Neural cell (in vitro differentiated cells): Measurements from ENCODE around the gene TNFAIP3. TPM values are rescaled to one million over a fixed set of nuclear protein-coding genes. Genes with fewer than 3 reads are reported as not detected.

Source experiments
- H2AFZ ChIP-seq: fragments of 200-600, 300-800 bp; sonication (generic), shearing (Covaris generic); 2 replicates; pipeline ENCODE4 v1.6.0; 2014; ENCODE audit warnings: low read depth, mild to moderate bottlenecking, antibody characterized with exemption, low read length, moderate library complexity
- H3F3A ChIP-seq: fragments of 200-600 bp; shearing (Covaris generic); 2 replicates; pipeline ENCODE4 v1.6.1; 2016; ENCODE audit warnings: mild to moderate bottlenecking, moderate library complexity, mixed read lengths, antibody characterized with exemption, low read length; ENCODE audit not compliant: insufficient read depth, poor library complexity, severe bottlenecking
- H3K27ac ChIP-seq: fragments of 200-600, 300-800 bp; sonication (generic), shearing (Covaris generic); 2 replicates; pipeline ENCODE4 v1.5.1; 2014; ENCODE audit warnings: mild to moderate bottlenecking, low read length, moderate library complexity
- H3K27me3 ChIP-seq: fragments of 300-800, 200-600 bp; sonication (generic), shearing (Covaris generic); 2 replicates; pipeline ENCODE4 v1.6.0; 2014; ENCODE audit warnings: mild to moderate bottlenecking, low read depth, low read length, moderate library complexity; ENCODE audit not compliant: insufficient read depth
- H3K36me3 ChIP-seq: fragments of 300-800, 200-600 bp; sonication (generic), shearing (Covaris generic); 2 replicates; pipeline ENCODE4 v1.5.1; 2014; ENCODE audit warnings: mild to moderate bottlenecking, antibody characterized with exemption, low read length, moderate library complexity; ENCODE audit not compliant: insufficient read depth
- H3K4me2 ChIP-seq: fragments of 300-800, 200-600 bp; sonication (generic), shearing (Covaris generic); 2 replicates; pipeline ENCODE4 v1.6.0; 2014; ENCODE audit warnings: mild to moderate bottlenecking, low read length
- H3K4me3 ChIP-seq: fragments of 300-800, 200-600 bp; sonication (generic), shearing (Covaris generic); 2 replicates; pipeline ENCODE4 v1.5.1; 2014; ENCODE audit warnings: mild to moderate bottlenecking, low read length, moderate library complexity
- H3K79me2 ChIP-seq: fragments of 200-600 bp; shearing (Covaris generic); replicated peaks from 2 replicates; pipeline ENCODE4 v1.6.0; 2014; ENCODE audit warnings: mild to moderate bottlenecking, low read length, moderate library complexity; ENCODE audit not compliant: insufficient read depth
- H3K9ac ChIP-seq: fragments of 300-800, 200-600 bp; sonication (generic), shearing (Covaris generic); 2 replicates; pipeline ENCODE4 v1.6.1; 2016; ENCODE audit warnings: mild to moderate bottlenecking, low read length, mixed read lengths
- H3K9me2 ChIP-seq: fragments of 200-600 bp; shearing (Covaris generic); 2 replicates; pipeline ENCODE4 v1.6.1; 2016; ENCODE audit warnings: mild to moderate bottlenecking, low read length, mixed read lengths; ENCODE audit not compliant: insufficient read depth
- H3K9me3 ChIP-seq: fragments of 200-600, 300-800 bp; sonication (generic), shearing (Covaris generic); 2 replicates; pipeline ENCODE4 v1.6.1; 2016; ENCODE audit warnings: mild to moderate bottlenecking, mixed run types, low read length, moderate library complexity, mixed read lengths
- H4K20me1 ChIP-seq: fragments of 200-600 bp; shearing (Covaris generic); 2 replicates; pipeline ENCODE4 v1.6.1; 2016; ENCODE audit warnings: mild to moderate bottlenecking, mixed run types; ENCODE audit not compliant: insufficient read depth
- CTCF ChIP-seq: fragments of 450-650 bp; IDR thresholded peaks from 2 replicates; pipeline ENCODE4 v1.5.1; 2014; ENCODE audit warnings: antibody characterized with exemption, mild to moderate bottlenecking, moderate library complexity; ENCODE audit not compliant: poor library complexity, severe bottlenecking
- EP300 ChIP-seq: fragments of 450-650 bp; conservative IDR thresholded peaks from 2 replicates; pipeline ENCODE4 v1.6.1; 2014; ENCODE audit warnings: antibody characterized with exemption, mild to moderate bottlenecking, moderate library complexity; ENCODE audit not compliant: poor library complexity, severe bottlenecking
- EZH2 ChIP-seq: fragments of 200-600, 300-800 bp; shearing (Covaris generic), sonication (generic); IDR thresholded peaks from 2 replicates; pipeline ENCODE4 v1.6.1; 2014; ENCODE audit warnings: antibody characterized with exemption, low read length, borderline replicate concordance, mild to moderate bottlenecking; ENCODE audit not compliant: insufficient read depth, poor library complexity, severe bottlenecking
- MXI1 ChIP-seq: fragments of 450-650 bp; conservative IDR thresholded peaks from 2 replicates; pipeline ENCODE4 v1.6.1; 2014; ENCODE audit warnings: antibody characterized with exemption, mild to moderate bottlenecking; ENCODE audit not compliant: poor library complexity, severe bottlenecking
- POLR2AphosphoS5 ChIP-seq: IDR thresholded peaks from 2 replicates; pipeline ENCODE4 v1.6.1; 2012
- RAD21 ChIP-seq: fragments of 450-650 bp; conservative IDR thresholded peaks from 2 replicates; pipeline ENCODE4 v1.6.1; 2014; ENCODE audit warnings: antibody characterized with exemption, mild to moderate bottlenecking, moderate library complexity
- REST ChIP-seq: IDR thresholded peaks from 2 replicates; pipeline ENCODE4 v1.6.1; 2012; ENCODE audit warnings: borderline replicate concordance
- SMC3 ChIP-seq: fragments of 450-650 bp; conservative IDR thresholded peaks from 2 replicates; pipeline ENCODE4 v1.6.1; 2014; ENCODE audit warnings: antibody characterized with exemption, mild to moderate bottlenecking, moderate library complexity; ENCODE audit not compliant: poor library complexity
- TAF1 ChIP-seq: IDR thresholded peaks from 2 replicates; pipeline ENCODE4 v1.6.1; 2012; ENCODE audit warnings: low read depth
- polyA plus RNA-seq: library from polyadenylated mRNA; depleted of rRNA; stranded (reverse); fragments of >200 nt; gene quantifications from 2 replicates; pipeline ENCODE4 v1.2.3, GENCODE V29; 2014

TNFAIP3 gene
- polyA plus RNA-seq, 1 donor from 2014 or later = 0.20 TPM

GRCh38 chr6:137910424-137910834, 43.4 kb downstream of the TNFAIP3 start:
- no peaks in the 10 kb centered on the region for H3K9me2 ChIP-seq
- no peak overlapping the region for H3K4me3 ChIP-seq
- no peaks in the 10 kb centered on the region for H3K27me3 ChIP-seq
- no peaks in the 10 kb centered on the region for H3K36me3 ChIP-seq
- no peak overlapping the region for H3K9ac ChIP-seq
- H3F3A ChIP-seq = no peaks in the 10 kb centered on the region
- H4K20me1 ChIP-seq = no peaks in the 10 kb centered on the region
- H3K9me3 ChIP-seq = no peaks in the 10 kb centered on the region
- H3K27ac ChIP-seq = no peak overlapping the region
- no peak overlapping the region for H2AFZ ChIP-seq
- no peaks in the 10 kb centered on the region for H3K79me2 ChIP-seq
- TF ChIP-seq POLR2AphosphoS5 (no peak), REST (no peak), CTCF (no peak), TAF1 (no peak), EZH2 (no peak), EP300 (no peak), SMC3 (no peak), RAD21 (no peak), MXI1 (no peak)
- no peak overlapping the region for H3K4me2 ChIP-seq

GRCh38 chr6:137910843-137911456, 43.9 kb downstream of the TNFAIP3 start:
- H3K36me3 ChIP-seq = no peaks in the 10 kb centered on the region
- no peaks in the 10 kb centered on the region for H4K20me1 ChIP-seq
- no peaks in the 10 kb centered on the region for H3K9me2 ChIP-seq
- H3K9me3 ChIP-seq = no peaks in the 10 kb centered on the region
- H3K4me2 ChIP-seq = no peak overlapping the region
- TF ChIP-seq POLR2AphosphoS5 = no peak
- no peak for TF ChIP-seq SMC3
- no peak for TF ChIP-seq MXI1
- no peaks in the 10 kb centered on the region for H3K27me3 ChIP-seq
- no peak overlapping the region for H3K4me3 ChIP-seq
- H2AFZ ChIP-seq = no peak overlapping the region
- H3K9ac ChIP-seq = no peak overlapping the region
- no peaks in the 10 kb centered on the region for H3K79me2 ChIP-seq
- no peak overlapping the region for H3K27ac ChIP-seq
- H3F3A ChIP-seq = no peaks in the 10 kb centered on the region
